ENCODE results near the gene PGLYRP3.

Gene PGLYRP3

GRCh38 chr1:153310526-153310925 lies 2.2 kb downstream of the PGLYRP3 start:
- DNase-seq: no peak

DNA sequence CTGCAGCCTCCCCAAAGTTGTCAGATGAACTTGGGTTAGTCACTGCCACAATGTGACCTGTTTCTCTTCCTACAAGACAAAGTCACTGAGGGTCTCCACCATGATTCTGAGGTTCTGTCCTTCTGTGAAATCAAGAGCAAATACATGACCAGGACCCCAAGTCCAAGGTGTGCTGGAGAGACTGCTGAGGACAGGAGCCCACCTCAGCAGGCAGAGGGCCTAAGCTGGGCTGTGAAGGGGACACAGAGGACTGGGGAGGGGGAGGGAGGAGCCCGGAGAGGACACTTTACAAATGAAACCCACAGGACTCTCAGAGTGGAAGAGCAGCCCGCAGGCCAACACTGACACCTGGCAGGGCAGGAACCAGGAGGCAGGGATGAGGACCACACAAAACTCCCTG lies 3.3 kb downstream of the PGLYRP3 start:
- DNase-seq: no peak

- DNase-seq: no peak
These were observed 4.2 kb downstream of the PGLYRP3 start for GRCh38 chr1:153308540-153308939.

DNA sequence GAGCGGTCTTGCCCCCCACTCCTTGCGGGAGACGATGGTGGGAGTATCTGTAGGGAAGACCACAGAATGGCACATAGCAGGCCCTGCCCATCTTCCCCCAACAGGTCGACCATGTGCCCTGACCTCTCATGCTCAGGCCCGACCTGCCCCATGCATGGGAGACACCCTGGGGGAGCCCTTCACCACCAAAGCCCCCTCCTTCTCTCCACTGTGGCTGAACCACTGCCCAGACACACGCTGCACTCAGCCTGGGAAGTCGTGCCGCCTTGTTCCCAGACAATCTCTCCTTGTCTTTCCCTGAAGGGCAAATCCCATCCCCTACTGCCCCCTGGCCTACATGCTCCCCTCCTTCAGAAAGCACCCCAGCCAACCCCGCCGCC lies 5.5 kb downstream of the PGLYRP3 start:
- no peak for DNase-seq

DNA sequence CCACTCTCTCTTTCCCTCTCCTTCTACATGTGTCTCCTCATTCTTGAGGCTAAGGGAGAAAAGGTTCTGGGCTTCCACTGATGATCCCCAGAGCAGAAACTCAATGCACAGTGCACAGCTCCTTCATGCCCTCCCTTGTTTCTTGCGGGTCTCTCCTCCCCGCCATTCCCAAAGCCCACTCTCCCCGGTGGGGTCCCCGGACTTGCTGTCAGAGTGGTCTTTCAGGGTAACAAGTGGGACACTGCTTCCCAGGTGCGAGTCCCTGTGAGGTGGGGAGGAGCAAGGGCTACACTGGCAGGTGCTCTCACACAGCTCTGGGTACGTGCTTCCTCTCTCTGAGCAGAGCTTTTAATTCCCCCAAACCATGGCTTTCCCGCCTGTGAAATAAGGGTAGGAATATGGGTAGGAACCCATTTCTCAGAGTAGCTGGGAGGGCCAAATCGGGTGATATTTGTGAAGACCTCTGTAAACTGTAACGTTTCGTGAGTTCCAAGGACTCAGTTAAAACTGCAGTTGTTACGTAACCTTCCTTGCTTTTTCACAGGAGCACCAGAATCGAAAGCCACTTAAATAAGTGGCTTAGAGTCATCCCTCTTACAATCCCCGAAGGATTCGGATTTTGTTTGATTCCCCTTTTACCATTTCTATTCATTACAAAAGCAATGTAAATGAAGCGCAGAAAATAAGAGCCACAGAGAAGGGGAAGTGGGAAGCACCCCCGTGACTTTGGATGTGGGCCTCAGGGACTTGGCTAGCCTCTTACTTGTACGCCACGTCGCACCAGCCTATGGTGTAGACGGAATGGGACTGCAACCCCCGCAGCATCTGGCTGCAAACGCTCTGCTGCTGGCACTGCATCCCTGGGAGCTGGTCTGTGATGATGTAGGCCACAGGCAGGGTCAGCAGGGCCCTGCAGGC lies 6.2 kb downstream of the PGLYRP3 start:
- DNase-seq: no peak

DNA sequence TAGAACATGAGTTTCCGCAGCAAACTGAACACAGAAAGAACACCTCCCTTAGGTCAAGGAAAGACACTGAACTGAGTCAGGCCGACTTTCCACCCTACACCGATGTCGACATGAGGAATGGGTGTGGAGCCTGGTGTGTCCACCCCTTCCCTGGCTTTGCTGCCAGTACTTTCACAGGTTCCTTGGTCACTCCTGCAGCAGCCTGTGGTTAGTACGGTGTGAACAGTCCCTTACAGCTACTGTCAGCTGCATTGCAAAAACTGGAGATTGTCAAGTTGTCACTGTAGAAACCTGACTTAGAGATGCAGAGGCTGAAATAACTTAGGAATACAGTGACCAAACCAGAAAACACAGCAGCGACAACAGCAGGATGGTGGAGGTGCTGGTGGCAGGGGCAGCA lies 7.1 kb downstream of the PGLYRP3 start:
- no peak for DNase-seq

GRCh38 chr1:153302308-153302707 lies 10.4 kb downstream of the PGLYRP3 start:
- no peak for DNase-seq

- DNase-seq: no peak
These were observed 18.9 kb downstream of the PGLYRP3 start for GRCh38 chr1:153293851-153294250.

DNA sequence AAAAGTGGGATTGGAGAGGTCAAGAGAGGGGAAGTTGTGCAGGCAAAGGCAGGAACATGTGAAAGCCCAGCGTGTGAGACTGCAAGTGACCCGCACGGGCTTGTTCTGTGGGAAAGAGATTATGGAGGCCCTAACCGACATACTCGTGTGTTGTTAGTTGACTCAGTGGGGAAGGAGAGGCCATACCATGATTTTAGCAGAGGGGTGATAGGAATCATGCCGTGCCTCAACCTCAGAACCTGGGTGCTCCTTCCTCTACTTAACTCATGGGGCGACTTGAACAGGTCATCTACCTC lies 19.3 kb downstream of the PGLYRP3 start:
- DNase-seq: no peak

GRCh38 chr1:153292740-153293479 lies 19.8 kb downstream of the PGLYRP3 start:
- no peak for DNase-seq

DNA sequence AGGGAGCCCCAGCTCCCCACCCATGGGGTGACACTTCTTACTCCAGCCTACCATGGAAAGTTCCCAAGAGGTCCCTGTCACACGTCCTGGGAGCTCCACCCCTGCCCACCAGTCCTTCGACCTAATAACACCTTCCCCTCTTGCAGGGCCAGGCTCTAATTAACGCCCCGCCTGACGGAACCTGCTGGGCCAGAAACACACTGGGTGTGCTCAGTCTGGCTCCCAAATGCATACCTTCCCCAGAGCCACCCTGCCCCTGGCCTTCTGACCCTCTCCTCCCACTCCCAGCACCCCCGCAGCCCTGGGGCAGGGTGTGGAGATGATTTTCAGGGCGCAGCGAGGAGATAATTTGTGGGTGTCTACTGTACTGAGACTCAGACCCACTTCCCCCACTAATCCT lies 20.6 kb downstream of the PGLYRP3 start:
- no peak for DNase-seq

GRCh38 chr1:153291514-153291913 lies 21.2 kb downstream of the PGLYRP3 start:
- DNase-seq: no peak

DNA sequence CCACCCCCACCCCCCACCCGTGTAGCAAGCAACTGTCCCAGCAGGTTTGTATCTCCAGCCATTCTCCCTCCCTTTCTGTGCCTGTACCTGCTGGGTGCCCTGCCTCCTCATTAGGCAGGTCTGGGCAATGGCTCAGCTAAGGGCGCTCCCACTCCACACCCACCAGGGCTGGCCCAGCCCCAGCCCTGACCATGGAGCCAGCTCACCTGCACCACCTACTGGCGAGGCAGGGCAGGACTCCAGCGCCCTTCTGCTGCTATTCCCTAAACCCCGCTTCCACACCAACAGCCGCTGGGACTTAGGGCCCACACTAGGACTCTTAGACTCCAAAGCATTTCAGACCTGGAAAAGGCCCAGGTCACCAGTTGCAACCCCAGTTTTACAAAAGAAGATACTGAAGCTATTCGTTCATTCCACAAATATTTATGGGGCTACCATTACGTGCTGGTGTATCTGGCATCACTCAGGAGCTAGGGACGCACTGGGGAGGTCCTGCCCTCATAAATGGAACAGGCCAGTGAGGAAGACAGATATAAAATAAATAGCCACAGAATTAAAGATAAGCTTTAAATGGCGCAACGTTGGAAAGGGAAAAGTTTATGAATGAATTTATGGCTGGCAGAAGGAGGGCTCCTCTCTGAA lies 24.0 kb downstream of the PGLYRP3 start:
- peak in 1 of 2 experiments; percentile 25 for DNase-seq

GRCh38 chr1:153277852-153278251 lies 34.9 kb downstream of the PGLYRP3 start:
- DNase-seq: peak; percentile 8 to 39

- no peak for DNase-seq
These were observed 40.6 kb downstream of the PGLYRP3 start for GRCh38 chr1:153272186-153272585.

DNA sequence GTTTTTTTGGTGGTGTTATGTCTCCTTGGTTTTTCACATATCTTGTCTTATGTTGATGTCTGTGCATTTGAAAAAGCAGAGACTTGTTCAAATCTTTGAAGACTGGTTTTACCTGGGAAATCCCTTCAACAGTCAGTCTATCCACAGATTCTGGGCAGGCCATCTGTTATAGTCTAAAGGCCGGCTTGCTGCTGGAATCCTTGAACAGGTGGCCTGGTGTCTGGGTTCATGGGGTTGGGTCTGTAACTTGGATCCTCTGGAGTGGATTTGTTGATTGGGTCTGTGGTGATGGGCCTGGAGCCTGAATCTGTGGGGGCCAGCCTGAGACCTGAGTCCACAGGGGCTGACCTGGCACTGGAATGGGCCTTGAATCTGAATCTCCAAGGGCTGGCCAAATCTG lies 41.0 kb downstream of the PGLYRP3 start:
- no peak for DNase-seq

- no peak for DNase-seq
These were observed 47.3 kb downstream of the PGLYRP3 start for GRCh38 chr1:153265457-153265856.

- no peak for DNase-seq
These were observed 50.1 kb downstream of the PGLYRP3 start for GRCh38 chr1:153262462-153263157.

GRCh38 chr1:153262070-153262366 lies 50.7 kb downstream of the PGLYRP3 start:
- no peak for DNase-seq

DNA sequence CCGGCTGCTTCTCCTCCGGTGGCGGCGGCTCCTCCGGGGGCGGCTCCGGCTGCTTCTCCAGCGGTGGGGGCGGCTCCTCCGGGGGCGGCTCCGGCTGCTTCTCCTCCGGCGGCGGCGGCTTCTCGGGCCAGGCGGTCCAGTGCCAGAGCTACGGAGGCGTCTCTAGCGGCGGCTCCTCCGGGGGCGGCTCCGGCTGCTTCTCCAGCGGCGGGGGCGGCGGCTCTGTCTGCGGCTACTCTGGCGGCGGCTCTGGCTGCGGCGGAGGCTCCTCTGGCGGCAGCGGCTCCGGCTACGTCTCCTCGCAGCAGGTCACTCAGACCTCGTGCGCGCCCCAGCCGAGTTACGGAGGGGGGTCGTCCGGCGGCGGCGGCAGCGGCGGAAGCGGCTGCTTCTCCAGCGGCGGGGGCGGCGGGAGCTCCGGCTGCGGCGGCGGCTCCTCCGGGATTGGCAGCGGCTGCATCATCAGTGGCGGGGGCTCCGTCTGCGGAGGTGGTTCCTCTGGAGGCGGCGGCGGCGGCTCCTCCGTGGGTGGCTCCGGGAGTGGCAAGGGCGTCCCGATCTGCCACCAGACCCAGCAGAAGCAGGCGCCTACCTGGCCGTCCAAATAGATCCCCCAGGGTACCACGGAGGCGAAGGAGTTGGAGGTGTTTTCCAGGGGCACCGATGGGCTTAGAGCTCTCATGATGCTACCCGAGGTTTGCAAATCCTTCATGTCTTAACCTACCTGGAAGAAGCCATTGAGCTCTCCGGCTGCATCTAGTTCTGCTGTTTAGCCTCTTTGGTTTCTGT lies 51.3 kb downstream of the PGLYRP3 start:
- DNase-seq: no peak

DNA sequence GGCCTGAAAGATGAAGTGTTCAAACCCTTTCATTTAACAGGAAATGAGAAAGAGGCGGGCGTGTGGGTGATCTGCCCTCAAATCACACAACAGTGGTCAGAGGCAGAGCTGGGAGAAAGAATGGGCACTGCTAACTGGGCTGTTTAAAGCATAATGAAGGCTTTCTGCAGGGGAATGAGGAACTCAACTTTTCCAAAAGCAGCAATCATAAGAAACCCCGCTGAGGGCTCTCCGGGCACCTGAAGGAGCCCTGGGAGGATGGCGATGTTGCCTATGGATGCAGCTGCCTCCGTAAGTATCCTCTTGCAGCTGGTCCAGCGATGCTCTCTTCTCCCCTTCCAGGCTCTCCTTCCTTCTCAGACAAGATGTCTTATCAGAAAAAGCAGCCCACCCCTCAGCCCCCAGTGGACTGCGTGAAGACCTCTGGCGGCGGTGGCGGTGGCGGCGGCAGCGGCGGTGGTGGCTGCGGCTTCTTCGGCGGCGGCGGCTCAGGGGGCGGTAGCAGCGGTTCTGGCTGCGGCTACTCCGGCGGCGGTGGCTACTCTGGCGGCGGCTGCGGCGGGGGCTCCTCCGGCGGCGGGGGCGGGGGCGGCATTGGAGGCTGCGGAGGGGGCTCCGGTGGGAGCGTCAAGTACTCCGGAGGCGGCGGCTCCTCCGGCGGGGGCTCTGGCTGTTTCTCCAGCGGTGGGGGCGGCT lies 52.0 kb downstream of the PGLYRP3 start:
- DNase-seq: no peak

- DNase-seq: no peak
These were observed 53.4 kb downstream of the PGLYRP3 start, which contains the start of gene LORICRIN for GRCh38 chr1:153259387-153259786. TSS of gene LORICRIN (plus strand) at chr1:153259687. CDS start at chr1:153260950, 1,263 bp downstream.
